GM18951 (cell line): Measurements from ENCODE around the gene SMIM38.
"Not testable (repeated sequence)": the region's sequence is repeated elsewhere in the genome, so short reads cannot be mapped to it uniquely, and the experiment has no call there.

Experiments
- POLR2A ChIP-seq: IDR thresholded peaks from 4 replicates; pipeline ENCODE4 v1.6.1; 2011; ENCODE audit warnings: mild to moderate bottlenecking; ENCODE audit not compliant: insufficient read length, insufficient read depth; ENCODE audit errors: extremely low read depth
- in situ Hi-C: fragments of 300-500 bp; cut with MboI; formaldehyde crosslinking; loops from one replicate; pipeline ENCODE4 v1.12.0; 2022; ENCODE audit warnings: low sequenced_read_pairs, mixed read lengths, inconsistent platforms; ENCODE audit not compliant: unreplicated experiment

The SMIM38 gene

DNA sequence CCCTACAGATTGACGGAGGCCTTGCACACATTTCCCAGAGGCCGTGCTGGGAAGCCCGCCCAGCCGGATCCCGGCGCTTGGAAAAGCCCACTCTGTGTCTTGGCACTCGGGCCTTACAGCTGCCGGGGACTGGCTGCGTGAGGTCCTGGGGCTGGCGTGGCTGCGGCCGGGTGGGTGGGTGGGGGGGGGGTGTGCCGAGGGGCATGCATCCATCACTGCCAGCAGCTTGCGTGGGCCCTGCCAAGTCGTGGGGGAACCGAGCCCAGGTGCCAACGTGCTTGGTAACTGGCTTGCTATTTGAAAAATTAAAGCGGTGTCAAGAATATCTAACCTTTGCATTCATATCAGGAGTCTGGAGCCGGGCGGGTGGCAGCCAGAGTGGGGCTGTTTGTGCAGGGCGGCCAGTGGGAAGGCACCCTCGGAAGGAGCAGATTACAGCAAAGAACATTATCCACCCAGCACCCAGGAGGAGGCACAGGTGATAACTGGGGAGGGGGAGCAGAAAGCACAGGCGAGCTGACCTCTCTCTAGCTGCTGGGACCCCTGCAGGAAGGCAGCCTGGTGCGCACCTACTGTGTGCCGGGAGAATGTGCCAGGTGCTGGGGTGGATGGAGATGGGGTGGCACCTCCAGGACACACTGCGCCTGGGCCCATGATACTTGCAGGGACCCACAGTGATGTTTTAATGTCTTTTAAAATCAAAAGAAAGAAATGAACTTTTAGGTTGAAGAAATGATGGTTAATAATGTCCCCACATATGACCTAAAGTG is 28.5 kb upstream of the SMIM38 start:
- in situ Hi-C loops: no loop called here
- TF ChIP-seq POLR2A: no peak

DNA sequence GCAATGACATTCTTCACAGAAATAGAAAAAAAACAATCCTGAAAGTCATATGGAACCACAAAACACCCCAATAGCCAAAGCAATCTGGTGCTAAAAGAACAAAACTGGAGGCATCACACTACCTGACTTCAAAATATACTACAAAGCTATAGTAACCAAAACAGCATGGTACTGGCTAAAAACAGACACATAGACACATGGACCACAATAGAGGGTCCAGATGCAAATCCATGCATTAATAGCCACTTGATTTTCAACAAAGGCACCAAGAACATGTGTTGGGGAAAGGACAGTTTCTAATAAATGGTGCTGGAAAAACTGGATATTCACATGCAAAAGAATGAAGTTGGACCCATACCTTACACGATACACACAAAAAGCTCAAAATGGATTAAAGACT is 27.9 kb upstream of the SMIM38 start:
- in situ Hi-C loops: no loop called here
- TF ChIP-seq POLR2A: no peak

GRCh38 chr11:69129053-69129452 is 26.7 kb upstream of the SMIM38 start:
- in situ Hi-C loops: no loop called here
- no peak for TF ChIP-seq POLR2A

GRCh38 chr11:69129647-69130046 is 26.1 kb upstream of the SMIM38 start:
- in situ Hi-C loops: no loop called here

DNA sequence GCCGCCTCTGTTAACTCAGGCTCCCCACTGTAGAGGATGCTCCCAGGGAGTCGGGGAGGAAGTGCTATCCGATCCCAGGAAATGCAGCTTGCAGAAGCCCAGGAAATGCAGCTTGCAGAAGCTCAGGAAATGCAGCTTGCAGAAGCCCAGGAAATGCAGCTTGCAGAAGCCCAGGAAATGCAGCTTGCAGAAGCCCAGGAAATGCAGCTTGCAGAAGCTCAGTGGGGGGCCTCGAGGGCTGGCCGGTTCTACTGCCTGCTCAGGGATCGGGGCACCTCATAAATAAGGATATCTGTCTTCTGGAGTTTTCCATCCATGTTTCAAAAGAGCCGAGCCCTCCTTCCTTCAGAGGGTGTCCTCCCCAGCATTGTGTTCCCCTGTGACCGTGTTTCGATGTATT is 25.1 kb upstream of the SMIM38 start:
- no peak for TF ChIP-seq POLR2A

More at GRCh38 chr11:69129647-69130046, 26.1 kb upstream of the SMIM38 start:
- no peak for TF ChIP-seq POLR2A

DNA sequence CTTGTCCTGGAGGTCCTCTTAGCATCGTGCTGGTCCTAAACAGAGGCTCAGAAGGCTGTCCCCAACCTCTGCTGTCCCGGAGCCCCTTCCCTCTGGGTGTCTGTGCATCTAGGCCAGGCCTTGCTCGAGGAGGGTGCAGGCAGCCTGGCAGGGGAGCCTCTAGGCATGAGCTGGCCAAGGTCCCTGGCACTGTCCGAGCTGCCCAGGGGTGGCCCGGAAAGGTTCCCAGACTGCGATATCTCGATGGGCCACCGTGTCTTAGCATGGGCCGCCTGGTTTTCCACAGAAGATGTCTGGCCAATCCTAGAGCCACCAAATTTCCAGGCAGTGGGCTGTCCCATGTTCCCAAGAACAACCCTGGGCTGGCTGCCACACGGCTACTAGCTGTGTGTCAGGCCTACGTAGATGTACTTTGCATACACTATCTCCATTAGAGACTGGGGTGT is 24.6 kb upstream of the SMIM38 start:
- in situ Hi-C loops: no loop called here
- TF ChIP-seq POLR2A: no peak

More for the DNA sequence above, 25.1 kb upstream of the SMIM38 start:
- in situ Hi-C loops: no loop called here

GRCh38 chr11:69131644-69132300 is 24.0 kb upstream of the SMIM38 start:
- in situ Hi-C loops: no loop called here
- no peak for TF ChIP-seq POLR2A

GRCh38 chr11:69132301-69132670 is 23.4 kb upstream of the SMIM38 start:
- no peak for TF ChIP-seq POLR2A
- in situ Hi-C loops: no loop called here

DNA sequence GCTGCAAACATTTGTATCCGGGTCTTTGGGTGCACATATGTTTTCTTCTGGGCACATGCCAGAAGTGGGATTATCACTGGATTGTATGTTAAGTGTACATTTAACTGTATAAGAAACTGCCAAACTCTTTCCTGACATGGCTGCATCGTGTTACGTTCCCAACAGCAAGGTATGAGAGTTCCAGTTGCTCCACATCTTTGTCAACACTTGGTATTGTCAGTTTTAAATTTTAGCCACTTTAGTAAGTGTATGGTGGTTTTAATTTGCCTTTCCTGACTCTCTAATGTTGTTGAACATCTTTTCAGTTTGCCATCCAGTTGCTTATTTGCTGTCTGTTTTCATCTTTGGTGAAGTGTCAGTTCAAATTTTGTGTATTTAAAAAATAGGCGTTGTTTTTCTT is 22.5 kb upstream of the SMIM38 start:
- no peak for TF ChIP-seq POLR2A
- in situ Hi-C loops: no loop called here

DNA sequence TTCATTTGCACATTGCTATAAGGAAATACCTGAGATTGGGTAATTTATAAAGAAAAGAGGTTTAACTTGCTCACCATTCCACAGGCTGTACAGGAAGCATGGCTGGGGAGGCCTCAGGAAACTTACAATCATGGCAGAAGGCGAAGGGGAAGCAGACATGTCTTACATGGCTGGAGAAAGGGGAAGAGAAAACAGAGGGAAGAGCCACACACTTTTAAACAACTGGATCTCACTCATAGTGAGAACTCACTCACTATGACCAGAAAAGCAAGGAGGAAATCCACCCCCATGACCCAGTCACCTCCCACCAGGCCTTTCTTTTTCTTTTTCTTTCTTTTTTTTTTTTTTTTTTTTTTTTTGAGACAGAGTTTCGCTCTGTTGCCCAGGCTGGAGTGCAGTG is 21.6 kb upstream of the SMIM38 start:
- in situ Hi-C loops: not testable (repeated sequence)

GRCh38 chr11:69134957-69135356 is 20.8 kb upstream of the SMIM38 start:
- in situ Hi-C loops: no loop called here
- no peak for TF ChIP-seq POLR2A

DNA sequence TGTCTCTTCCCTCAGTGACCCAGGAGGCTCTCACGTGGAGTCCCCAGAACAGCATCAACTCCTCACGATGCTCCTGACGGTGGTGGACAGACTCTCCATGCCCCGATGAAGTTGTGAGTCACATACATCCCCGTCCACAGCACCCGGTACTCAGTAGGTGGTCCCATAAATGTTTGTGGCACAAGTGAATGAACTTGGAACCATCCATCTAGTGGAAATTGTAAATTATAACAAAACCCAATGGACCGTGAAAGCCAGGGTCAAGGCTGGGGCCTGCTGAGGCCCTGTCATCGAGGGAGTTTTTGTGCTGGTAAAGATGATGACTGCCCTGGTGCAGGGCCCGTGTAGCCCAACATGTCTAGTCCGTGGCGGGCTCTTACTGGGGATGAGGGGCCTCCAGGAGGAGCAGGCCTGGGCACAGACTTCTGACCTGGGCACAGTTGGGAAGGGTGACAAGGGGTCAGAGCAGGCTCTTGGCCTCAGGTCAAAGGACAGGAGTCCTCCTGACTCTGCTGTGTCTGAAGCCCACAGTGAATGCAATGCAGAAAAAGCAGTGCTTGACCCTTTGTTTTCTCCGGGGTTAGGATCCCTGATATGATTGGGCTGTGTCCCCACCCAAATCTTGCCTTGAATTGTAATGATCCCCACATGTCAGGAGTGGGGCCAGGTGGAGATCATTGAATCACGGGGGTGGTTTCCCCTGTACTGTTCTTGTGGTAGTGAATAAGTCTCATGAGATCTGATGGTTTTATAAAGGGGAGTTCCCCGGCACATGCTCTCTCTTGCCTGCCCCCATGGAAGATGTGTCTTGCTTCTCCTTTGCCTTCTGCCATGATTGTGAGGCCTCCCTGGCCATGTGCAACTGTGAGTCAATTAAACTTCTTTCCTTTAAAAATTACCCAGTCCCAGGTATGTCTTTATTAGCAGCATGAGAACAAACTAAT is 20.0 kb upstream of the SMIM38 start:
- in situ Hi-C loops: no loop called here
- TF ChIP-seq POLR2A: no peak

DNA sequence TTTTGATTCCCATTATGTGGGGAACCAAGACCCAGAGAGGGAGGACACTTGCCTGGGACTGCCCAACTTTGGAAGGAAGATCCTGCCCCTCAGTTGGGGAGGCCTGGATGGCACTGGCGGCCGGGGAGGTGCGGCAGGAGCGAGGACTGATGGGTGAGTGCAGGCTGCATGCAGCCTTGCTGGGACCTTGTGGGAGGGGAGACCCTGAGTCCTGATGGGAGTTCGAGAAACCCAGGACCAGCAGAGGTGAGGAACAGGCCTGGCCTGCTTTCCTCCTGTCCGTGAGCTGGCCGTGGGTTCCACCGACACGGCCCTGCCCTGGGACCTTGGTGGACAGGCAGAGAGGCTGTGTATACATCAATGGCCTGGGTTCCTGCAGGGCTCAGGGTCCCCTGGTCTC is 19.3 kb upstream of the SMIM38 start:
- in situ Hi-C loops: no loop called here
- no peak for TF ChIP-seq POLR2A
